GM12878 (cell line): ENCODE data around the gene CACFD1. TPM values are rescaled to one million over a fixed set of nuclear protein-coding genes. Genes with fewer than 3 reads are reported as not detected.

Source experiments
- ATAC-seq: fragments of 200-7000 bp; cut with Tn5 transposase; 3 replicates; pipeline ENCODE4 v1.9.1; 2020; ENCODE audit warnings: mild to moderate bottlenecking, moderate library complexity
- BruUV-seq: library from RNA; stranded (reverse); fragments of 400-500 nt; replicated peaks from 2 replicates; lab custom pipeline; 2021; lab: Mats Ljungman, UMichigan
- CTCF ChIA-PET: fragments of 300-600 bp; sonication (Branson Sonifier 250); formaldehyde crosslinking; extraction: SDS; loops from one replicate; lab custom pipeline; 2021; ENCODE audit warnings: inconsistent platforms; lab: Yijun Ruan, JAX
- POLR2A ChIA-PET: fragments of 350-600 bp; formaldehyde crosslinking; extraction: SDS; loops from one replicate; lab custom pipeline; 2021; ENCODE audit warnings: inconsistent platforms; lab: Charles Lee
- RAD21 ChIA-PET: fragments of 300-600 bp; sonication (Branson Sonifier 250); formaldehyde crosslinking; loops from one replicate; lab custom pipeline; 2023; ENCODE audit warnings: antibody characterized with exemption; ENCODE audit not compliant: unreplicated experiment; lab: Charles Lee
- SMC1A ChIA-PET: fragments of 300-600 bp; sonication (Branson Sonifier 250); formaldehyde crosslinking; loops from one replicate; lab custom pipeline; 2023; ENCODE audit not compliant: unreplicated experiment, uncharacterized antibody; lab: Charles Lee
- DNase-seq: peaks from one replicate; pipeline ENCODE4 v3.0.0-alpha.2; 2011; ENCODE audit warnings: low read depth, low spot score
- FAIRE-seq: peaks from 3 replicates; lab custom pipeline; 2011; peaks lifted over from hg19 to GRCh38; lab: Jason Lieb, UNC
- H2AFZ ChIP-seq: 2 replicates; pipeline ENCODE4 v1.6.0; 2011; ENCODE audit warnings: low read depth, low read length, control low read depth; ENCODE audit not compliant: control insufficient read depth
- H3K27ac ChIP-seq: 2 replicates; pipeline ENCODE4 v1.5.1; 2011; ENCODE audit warnings: control low read depth; ENCODE audit not compliant: control insufficient read depth, insufficient read depth
- H3K27me3 ChIP-seq, 2 experiments: replicated peaks in 1 of 2; 2 replicates each; pipeline versions ENCODE4 v1.6.0 to v1.6.1; 2011; ENCODE audit warnings: low read length in 1 of 2; ENCODE audit not compliant: control insufficient read depth in 2 of 2, insufficient read depth in 2 of 2
- H3K36me3 ChIP-seq, 2 experiments: 2 replicates each; pipeline ENCODE4 v1.5.1; 2011; ENCODE audit warnings: low read length in 1 of 2; ENCODE audit not compliant: control insufficient read depth in 2 of 2, insufficient read depth in 2 of 2
- H3K4me1 ChIP-seq: 2 replicates; pipeline ENCODE4 v1.6.1; 2011; ENCODE audit warnings: mild to moderate bottlenecking, low read length, moderate library complexity, mixed read lengths; ENCODE audit not compliant: control insufficient read depth, insufficient read depth
- H3K4me2 ChIP-seq: 2 replicates; pipeline ENCODE4 v1.6.0; 2011; ENCODE audit warnings: control low read depth; ENCODE audit not compliant: control insufficient read depth, insufficient read depth
- H3K4me3 ChIP-seq: fragments of 200-600 bp; sonication (generic); 2 replicates; pipeline ENCODE4 v1.5.1; 2016
- H3K79me2 ChIP-seq: 2 replicates; pipeline ENCODE4 v1.6.0; 2011; ENCODE audit warnings: low read length; ENCODE audit not compliant: control insufficient read depth, insufficient read depth
- H3K9ac ChIP-seq: 2 replicates; pipeline ENCODE4 v1.8.0; 2011; ENCODE audit warnings: low read length, control low read depth, mixed read lengths; ENCODE audit not compliant: control insufficient read depth, insufficient read depth
- H3K9me3 ChIP-seq: replicated peaks from 3 replicates; pipeline ENCODE4 v1.5.1; 2011; ENCODE audit warnings: mild to moderate bottlenecking, low read length; ENCODE audit not compliant: control insufficient read depth, insufficient read depth
- H4K20me1 ChIP-seq: 2 replicates; pipeline ENCODE4 v1.6.0; 2011; ENCODE audit not compliant: control insufficient read depth, insufficient read depth
- IKZF1 ChIP-seq: fragments of 450-650 bp; conservative IDR thresholded peaks from 2 replicates; pipeline ENCODE4 v1.6.1; 2017; ENCODE audit warnings: antibody characterized with exemption, mild to moderate bottlenecking
- IKZF2 ChIP-seq, 2 experiments: fragments of 450-650 bp; IDR thresholded peaks; 2 replicates each; pipeline ENCODE4 v1.6.1; 2017; ENCODE audit warnings: mild to moderate bottlenecking in 2 of 2, moderate library complexity in 2 of 2
- IRF3 ChIP-seq: fragments of 450-650 bp; IDR thresholded peaks from 2 replicates; pipeline ENCODE4 v1.6.1; 2014; ENCODE audit warnings: mild to moderate bottlenecking
- IRF4 ChIP-seq: IDR thresholded peaks from 2 replicates; pipeline ENCODE4 v1.6.1; 2011; ENCODE audit warnings: low read depth, low read length
- IRF5 ChIP-seq: fragments of 450-650 bp; IDR thresholded peaks from 2 replicates; pipeline ENCODE4 v1.6.1; 2017; ENCODE audit warnings: borderline replicate concordance
- SMAD1 ChIP-seq: fragments of 450-650 bp; IDR thresholded peaks from 2 replicates; pipeline ENCODE4 v1.6.1; 2018; ENCODE audit warnings: mild to moderate bottlenecking, low read depth; ENCODE audit not compliant: partially characterized antibody
- STAT3 ChIP-seq: IDR thresholded peaks from 2 replicates; pipeline ENCODE4 v1.6.1; 2011; ENCODE audit warnings: low read depth, low read length, improper control_type of control experiment
- WGBS: methylation state at CpG from one replicate; pipeline ENCODE4 v1.1.6; 2016; ENCODE audit warnings: low lambda C conversion rate; ENCODE audit not compliant: insufficient replicate concordance, insufficient coverage; ENCODE audit errors: missing lambda C conversion rate; 5-methylcytosine and 5-hydroxymethylcytosine counted together
- in situ Hi-C: fragments of 300-500 bp; cut with MboI; formaldehyde crosslinking; loops from 9 replicates; pipeline ENCODE4 v1.14.3; 2018; ENCODE audit warnings: mixed read lengths
- intact Hi-C: fragments of 100-400 bp; cut with micrococcal nuclease; formaldehyde crosslinking; loops from one replicate; pipeline ENCODE4 v1.14.2; 2022; ENCODE audit not compliant: unreplicated experiment
- polyA plus RNA-seq, 11 experiments: library from polyadenylated mRNA; depleted of rRNA in 4 of 11; unstranded in 6 of 11; stranded (reverse) in 5 of 11; fragments of >200 nt; fragmentation: Nextera tagmentation in 4 of 11; fragmentation: Illumina TruSeq in 1 of 11; extraction: Ambion mirVana in 4 of 11; extraction: Trizol in 1 of 11; gene quantifications; 1 replicate in 1 of 11; 2 replicates in 10 of 11; pipeline versions ENCODE4 v1.2.1 to v1.2.3, GENCODE V29; 2011 to 2016; ENCODE audit warnings: inconsistent platforms in 2 of 11, missing spikeins in 2 of 11, low read depth in 1 of 11
- total RNA-seq, 4 experiments: library from RNA; depleted of rRNA in 3 of 4; stranded (reverse); fragments of >200 nt in 3 of 4; fragmentation: Illumina TruSeq in 1 of 4; extraction: Trizol in 1 of 4; gene quantifications; 2 replicates each; pipeline versions ENCODE4 v1.2.1 to v1.2.3, GENCODE V29; 2013 to 2021

Gene CACFD1
- total and polyA plus RNA-seq, 10 of the 15 experiments (the other 5 are each of a cell fraction or from before 2014, with no cell fraction given): 0.09 to 5.8 (median 1.4) TPM; not detected in 1

- ChIA-PET CTCF (no interaction called here), POLR2A (no interaction called here), SMC1A (no interaction called here), RAD21 (no interaction called here)
- H4K20me1 ChIP-seq: no peaks in the 10 kb centered on the region
- no peak overlapping the region for H3K4me2 ChIP-seq
- no peak overlapping the region for H3K27ac ChIP-seq
- intact Hi-C loops: no loop called here
- WGBS: 49% methylated on average over 24 of the region's 24 CpGs
- H3K9ac ChIP-seq: no peak overlapping the region
- no peaks in the 10 kb centered on the region for H3K9me3 ChIP-seq
- ATAC-seq: no peak
- H3K36me3 ChIP-seq: no peaks in the 10 kb centered on the region
- no peak for DNase-seq
- H3K4me3 ChIP-seq: no peak overlapping the region
- H3K27me3 ChIP-seq: no peaks in the 10 kb centered on the region; a peak in 1 of 4 replicates
- no peaks in the 10 kb centered on the region for H3K79me2 ChIP-seq
- H2AFZ ChIP-seq: no peak overlapping the region
- no peak for FAIRE-seq
- H3K4me1 ChIP-seq: peaks cover 9% of the 10 kb centered on the region
- no peak for TF ChIP-seq IRF4
- no TSS peak for BruUV-seq
- in situ Hi-C loops: no loop called here
Measured at GRCh38 chr9:133463864-133464615, 4.3 kb downstream of the CACFD1 start.

GRCh38 chr9:133464638-133465037, 4.9 kb downstream of the CACFD1 start:
- intact Hi-C loops: no loop called here

More at GRCh38 chr9:133464638-133465037, 4.9 kb downstream of the CACFD1 start:
- Histone ChIP-seq H3K27ac (no peak overlapping the region), H3K79me2 (no peaks in the 10 kb centered on the region), H4K20me1 (no peaks in the 10 kb centered on the region), H2AFZ (no peak overlapping the region), H3K27me3 (no peaks in the 10 kb centered on the region; a peak in 1 of 4 replicates), H3K36me3 (no peaks in the 10 kb centered on the region), H3K9ac (no peak overlapping the region), H3K4me1 (peaks cover 9% of the 10 kb centered on the region), H3K4me2 (no peak overlapping the region), H3K9me3 (no peaks in the 10 kb centered on the region), H3K4me3 (no peak overlapping the region)
- in situ Hi-C loops: no loop called here
- FAIRE-seq (no peak), ATAC-seq (no peak), DNase-seq (no peak)
- no TSS peak for BruUV-seq
- ChIA-PET POLR2A (no interaction called here), SMC1A (no interaction called here), RAD21 (no interaction called here), CTCF (no interaction called here)
- TF ChIP-seq IRF5 (no peak), IRF3 (no peak), IKZF2 (IDR thresholded peaks at IDR 0.05) (no peak), STAT3 (no peak), IKZF1 (no peak), SMAD1 (no peak)
- 20% methylated on average over 10 of the region's 10 CpGs for WGBS
